HS-27A (cell line): ENCODE measurements around the gene IL33.

ENCODE experiments used
- DNase-seq: peaks from one replicate; pipeline ENCODE4 v3.0.0-alpha.2; 2012; ENCODE audit warnings: low read depth, missing footprints

Gene IL33

DNA sequence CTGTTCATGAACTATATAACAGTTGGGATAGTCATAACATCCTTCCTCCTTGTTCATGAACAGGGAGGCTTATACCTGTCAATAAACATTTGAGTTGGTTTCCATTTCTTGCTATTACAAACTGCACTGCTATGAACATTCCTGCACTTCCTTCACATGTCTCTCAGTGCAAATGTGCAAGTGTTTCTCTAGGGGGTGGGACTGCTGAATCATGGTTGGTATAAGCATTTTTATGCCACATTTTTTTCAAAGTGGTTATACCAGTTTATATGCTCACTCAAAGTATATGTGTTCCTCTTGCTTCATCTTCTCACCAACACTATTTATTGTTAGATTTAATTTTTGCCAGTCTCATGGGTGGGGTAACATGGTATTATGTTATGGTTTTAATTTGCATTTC, 86.8 kb downstream of the IL33 start:
- DNase-seq = no peak

DNA sequence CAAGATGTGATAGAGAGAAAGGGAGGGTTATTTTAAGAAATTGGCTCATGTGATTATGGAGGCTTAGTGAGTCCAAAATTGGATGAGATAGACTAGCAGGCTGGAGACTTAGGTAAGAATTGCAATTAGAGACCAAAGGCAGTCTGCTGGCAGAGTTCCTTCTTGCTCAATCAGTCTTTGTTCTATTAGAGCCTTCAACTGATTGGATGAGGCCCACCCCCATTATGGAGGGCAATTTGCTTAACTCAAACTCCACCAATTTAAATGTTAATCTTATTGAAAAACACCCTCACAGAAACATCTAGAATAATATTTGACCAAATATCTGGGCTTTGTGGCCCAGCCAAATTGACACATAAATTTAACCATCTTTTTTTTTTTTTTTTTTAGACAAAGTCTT, 88.6 kb downstream of the IL33 start:
- DNase-seq = no peak

DNA sequence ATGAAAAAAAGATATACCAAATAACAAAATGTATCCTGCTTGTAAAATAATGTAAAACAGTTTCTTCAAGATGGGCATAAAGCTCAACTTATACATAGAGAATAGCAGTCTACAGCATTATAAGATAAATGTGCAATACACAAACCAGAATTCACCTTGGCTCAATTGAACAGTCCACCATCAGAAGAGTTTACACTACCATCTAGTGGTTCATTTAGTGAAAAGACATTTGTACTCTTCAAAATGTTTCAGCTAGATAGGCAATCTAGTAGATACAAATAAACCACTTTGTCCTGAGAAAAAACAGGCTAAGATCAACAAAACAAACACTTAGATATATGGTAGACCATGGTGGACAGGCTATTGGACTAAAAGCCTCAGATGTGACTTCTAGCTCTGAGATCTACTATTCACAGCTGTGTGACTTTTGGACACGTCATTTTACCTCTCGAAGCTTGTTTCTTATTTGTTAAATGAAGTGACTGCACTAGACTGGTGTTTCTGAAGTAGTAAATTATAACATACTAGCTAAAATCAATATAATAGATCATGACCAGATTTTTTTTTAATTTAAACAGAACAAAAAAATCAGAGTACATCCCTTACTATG, 90.5 kb downstream of the IL33 start:
- no peak for DNase-seq
